ENCODE results near the gene CYP26A1.

CYP26A1 gene

GRCh38 chr10:93061594-93062513 is 11.8 kb upstream of the CYP26A1 start:
- H3K4me3 ChIP-seq (ENCODE audit: insufficient read length, low read depth), result no peak overlapping the region
- no peaks in the 10 kb centered on the region for H3K9me3 ChIP-seq (ENCODE audit: insufficient read depth, low read length)
- TF ChIP-seq YY1 (IDR thresholded peaks at IDR 0.05; ENCODE audit: insufficient read depth, insufficient read length) (no peak), SUZ12 (IDR thresholded peaks at IDR 0.05; ENCODE audit: extremely low read depth, insufficient read depth, insufficient read length) (no peak), ZNF274 (IDR thresholded peaks at IDR 0.05; ENCODE audit: low read depth, low read length) (no peak)
- H3K4me1 ChIP-seq (ENCODE audit: insufficient read depth, insufficient read length), result no peaks in the 10 kb centered on the region
- peaks cover 84% of the 10 kb centered on the region for H3K27me3 ChIP-seq (ENCODE audit: insufficient read depth, insufficient read length)
- no peak for DNase-seq (ENCODE audit: low read depth, low spot score)
- H3K9ac ChIP-seq (ENCODE audit: insufficient read length, low read depth), result no peak overlapping the region
- H3K36me3 ChIP-seq (ENCODE audit: insufficient read depth, insufficient read length, low read length), result no peaks in the 10 kb centered on the region

- TF ChIP-seq ZNF274 (IDR thresholded peaks at IDR 0.05; ENCODE audit: low read depth, low read length) (no peak), SUZ12 (IDR thresholded peaks at IDR 0.05; ENCODE audit: extremely low read depth, insufficient read depth, insufficient read length) (peak; percentile 38), YY1 (IDR thresholded peaks at IDR 0.05; ENCODE audit: insufficient read depth, insufficient read length) (no peak)
- no peak for DNase-seq (ENCODE audit: low read depth, low spot score)
- Histone ChIP-seq H3K27me3 (ENCODE audit: insufficient read depth, insufficient read length) (peaks cover 91% of the 10 kb centered on the region), H3K4me1 (ENCODE audit: insufficient read depth, insufficient read length) (peaks cover 2% of the 10 kb centered on the region), H3K9me3 (ENCODE audit: insufficient read depth, low read length) (no peaks in the 10 kb centered on the region), H3K36me3 (ENCODE audit: insufficient read depth, insufficient read length, low read length) (no peaks in the 10 kb centered on the region), H3K9ac (ENCODE audit: insufficient read length, low read depth) (peak overlapping the region; percentile 56), H3K4me3 (ENCODE audit: insufficient read length, low read depth) (peak overlapping the region; percentile 43)
Measured at GRCh38 chr10:93062514-93063143, 11.1 kb upstream of the CYP26A1 start.

- peak overlapping the region; percentile 43 for H3K4me3 ChIP-seq (ENCODE audit: insufficient read length, low read depth)
- H3K9me3 ChIP-seq (ENCODE audit: insufficient read depth, low read length), result no peaks in the 10 kb centered on the region
- no peak for DNase-seq (ENCODE audit: low read depth, low spot score)
- H3K9ac ChIP-seq (ENCODE audit: insufficient read length, low read depth), result peak overlapping the region; percentile 56
- H3K4me1 ChIP-seq (ENCODE audit: insufficient read depth, insufficient read length), result peaks cover 2% of the 10 kb centered on the region
- peaks cover 99% of the 10 kb centered on the region for H3K27me3 ChIP-seq (ENCODE audit: insufficient read depth, insufficient read length)
- no peaks in the 10 kb centered on the region for H3K36me3 ChIP-seq (ENCODE audit: insufficient read depth, insufficient read length, low read length)
- TF ChIP-seq YY1 (IDR thresholded peaks at IDR 0.05; ENCODE audit: insufficient read depth, insufficient read length) (no peak), ZNF274 (IDR thresholded peaks at IDR 0.05; ENCODE audit: low read depth, low read length) (no peak), SUZ12 (IDR thresholded peaks at IDR 0.05; ENCODE audit: extremely low read depth, insufficient read depth, insufficient read length) (no peak)
Measured at GRCh38 chr10:93063144-93063976, 10.3 kb upstream of the CYP26A1 start.

- H3K4me1 ChIP-seq (ENCODE audit: insufficient read depth, insufficient read length), result peaks cover 2% of the 10 kb centered on the region
- TF ChIP-seq SUZ12 (IDR thresholded peaks at IDR 0.05; ENCODE audit: extremely low read depth, insufficient read depth, insufficient read length), result no peak
- TF ChIP-seq YY1 (IDR thresholded peaks at IDR 0.05; ENCODE audit: insufficient read depth, insufficient read length), result no peak
- no peak for TF ChIP-seq ZNF274 (IDR thresholded peaks at IDR 0.05; ENCODE audit: low read depth, low read length)
- H3K9ac ChIP-seq (ENCODE audit: insufficient read length, low read depth), result no peak overlapping the region
- H3K36me3 ChIP-seq (ENCODE audit: insufficient read depth, insufficient read length, low read length), result no peaks in the 10 kb centered on the region
- no peaks in the 10 kb centered on the region for H3K9me3 ChIP-seq (ENCODE audit: insufficient read depth, low read length)
- peaks cover 100% of the 10 kb centered on the region for H3K27me3 ChIP-seq (ENCODE audit: insufficient read depth, insufficient read length)
- no peak for DNase-seq (ENCODE audit: low read depth, low spot score)
- H3K4me3 ChIP-seq (ENCODE audit: insufficient read length, low read depth), result no peak overlapping the region
Measured at GRCh38 chr10:93063977-93064660, 9.6 kb upstream of the CYP26A1 start.

- no peaks in the 10 kb centered on the region for H3K9me3 ChIP-seq (ENCODE audit: insufficient read depth, low read length)
- DNase-seq (ENCODE audit: low read depth, low spot score), result no peak
- peaks cover 2% of the 10 kb centered on the region for H3K4me1 ChIP-seq (ENCODE audit: insufficient read depth, insufficient read length)
- H3K4me3 ChIP-seq (ENCODE audit: insufficient read length, low read depth), result no peak overlapping the region
- no peaks in the 10 kb centered on the region for H3K36me3 ChIP-seq (ENCODE audit: insufficient read depth, insufficient read length, low read length)
- TF ChIP-seq SUZ12 (IDR thresholded peaks at IDR 0.05; ENCODE audit: extremely low read depth, insufficient read depth, insufficient read length) (no peak), YY1 (IDR thresholded peaks at IDR 0.05; ENCODE audit: insufficient read depth, insufficient read length) (no peak), ZNF274 (IDR thresholded peaks at IDR 0.05; ENCODE audit: low read depth, low read length) (no peak)
- peaks cover 100% of the 10 kb centered on the region for H3K27me3 ChIP-seq (ENCODE audit: insufficient read depth, insufficient read length)
- no peak overlapping the region for H3K9ac ChIP-seq (ENCODE audit: insufficient read length, low read depth)
Measured at GRCh38 chr10:93064874-93065660, 8.6 kb upstream of the CYP26A1 start.
